KOPT-K1 (cell line): ENCODE data around the gene MOV10L1.
"Not testable (repeated sequence)": the region's sequence is repeated elsewhere in the genome, so short reads cannot be mapped to it uniquely, and the experiment has no call there.

Experiments
- H3K27ac ChIP-seq: fragments of 200-600 bp; sonication (generic); 2 replicates; pipeline ENCODE4 v1.5.1; 2016; ENCODE audit warnings: antibody characterized with exemption, mild to moderate bottlenecking, low read depth, low read length; ENCODE audit not compliant: poor library complexity, severe bottlenecking
- H3K36me3 ChIP-seq: fragments of 200-600 bp; sonication (generic); 2 replicates; pipeline ENCODE4 v1.5.1; 2017; ENCODE audit warnings: antibody characterized with exemption, mild to moderate bottlenecking, low read length, moderate library complexity; ENCODE audit not compliant: insufficient read depth
- H3K9me3 ChIP-seq: fragments of 200-600 bp; sonication (generic); 2 replicates; pipeline ENCODE4 v1.5.1; 2017; ENCODE audit warnings: antibody characterized with exemption, low read length, mild to moderate bottlenecking; ENCODE audit not compliant: insufficient read depth, poor library complexity, severe bottlenecking

The MOV10L1 gene

DNA sequence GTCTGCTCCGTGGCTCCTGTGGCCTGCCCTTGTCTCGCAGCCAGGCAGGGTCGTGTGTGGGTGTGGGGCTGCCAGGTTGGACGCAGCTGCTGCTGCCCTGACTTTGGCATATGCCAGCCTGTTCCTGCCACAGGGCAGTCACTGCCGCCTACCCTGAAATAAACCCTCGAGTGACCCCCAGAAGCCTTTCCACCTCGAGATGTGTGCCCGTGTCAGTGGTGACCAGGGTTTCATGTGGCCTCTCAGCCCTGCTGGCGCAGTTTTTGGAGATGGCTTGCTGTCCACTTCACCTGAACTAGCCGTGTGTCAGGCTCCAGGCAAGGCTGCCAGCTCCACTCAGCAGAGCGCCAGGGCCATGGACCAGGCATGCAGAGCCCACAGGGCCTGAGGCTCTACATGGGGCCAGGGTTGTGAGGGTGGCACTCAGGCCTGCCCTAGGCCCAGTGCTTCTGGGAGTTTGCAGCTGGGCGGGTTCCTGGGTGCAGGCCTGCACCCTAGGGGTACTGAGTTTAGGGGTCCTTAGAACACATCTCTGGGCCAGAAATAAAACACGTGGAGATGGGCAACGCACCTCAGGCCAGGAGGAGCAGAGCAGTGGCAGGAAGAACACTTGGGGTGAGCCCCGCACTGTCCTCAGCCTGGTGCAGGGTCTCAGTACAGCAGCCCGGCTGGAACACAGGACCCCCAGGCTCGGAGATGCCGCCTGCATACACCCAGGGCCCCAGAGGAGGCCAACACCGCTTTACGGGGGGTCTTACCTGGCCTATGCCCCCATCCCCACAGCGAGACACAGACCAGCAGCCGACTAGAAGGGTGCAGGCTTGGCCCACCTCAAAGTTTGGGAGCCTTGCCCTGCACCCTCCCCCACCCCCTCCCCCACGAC is 71.9 kb downstream of the MOV10L1 start:
- H3K9me3 ChIP-seq, result no peaks in the 10 kb centered on the region
- no peak overlapping the region for H3K27ac ChIP-seq
- H3K36me3 ChIP-seq, result no peaks in the 10 kb centered on the region

DNA sequence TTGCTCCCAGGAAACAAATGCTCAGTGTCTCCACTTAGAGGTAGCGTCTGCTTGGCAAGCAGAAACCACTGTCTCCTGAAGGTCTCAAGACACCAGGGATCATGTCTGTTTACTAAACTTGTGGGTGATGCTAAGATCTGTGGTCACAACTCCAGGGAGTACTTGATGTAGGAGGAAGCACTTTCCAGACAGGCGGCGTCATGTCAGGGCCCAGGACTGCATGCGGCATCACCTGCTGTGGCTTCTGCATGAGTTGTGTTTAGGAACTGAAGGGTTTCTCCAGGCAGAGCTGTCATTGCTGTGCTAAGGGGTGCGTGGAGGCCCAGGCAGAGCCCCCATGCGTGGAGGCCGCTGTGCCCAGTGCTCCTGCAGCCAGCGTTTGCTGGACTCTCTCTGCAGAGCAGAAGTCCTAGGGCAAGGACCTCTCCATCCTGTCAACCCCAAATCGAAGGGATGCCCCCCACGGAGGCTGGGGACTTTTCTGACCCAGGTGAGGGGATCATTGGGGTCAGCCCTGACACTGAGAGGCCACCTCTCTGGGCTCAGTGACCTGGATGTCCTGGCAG is 72.7 kb downstream of the MOV10L1 start:
- Histone ChIP-seq H3K27ac (no peak overlapping the region), H3K9me3 (no peaks in the 10 kb centered on the region), H3K36me3 (no peaks in the 10 kb centered on the region)

DNA sequence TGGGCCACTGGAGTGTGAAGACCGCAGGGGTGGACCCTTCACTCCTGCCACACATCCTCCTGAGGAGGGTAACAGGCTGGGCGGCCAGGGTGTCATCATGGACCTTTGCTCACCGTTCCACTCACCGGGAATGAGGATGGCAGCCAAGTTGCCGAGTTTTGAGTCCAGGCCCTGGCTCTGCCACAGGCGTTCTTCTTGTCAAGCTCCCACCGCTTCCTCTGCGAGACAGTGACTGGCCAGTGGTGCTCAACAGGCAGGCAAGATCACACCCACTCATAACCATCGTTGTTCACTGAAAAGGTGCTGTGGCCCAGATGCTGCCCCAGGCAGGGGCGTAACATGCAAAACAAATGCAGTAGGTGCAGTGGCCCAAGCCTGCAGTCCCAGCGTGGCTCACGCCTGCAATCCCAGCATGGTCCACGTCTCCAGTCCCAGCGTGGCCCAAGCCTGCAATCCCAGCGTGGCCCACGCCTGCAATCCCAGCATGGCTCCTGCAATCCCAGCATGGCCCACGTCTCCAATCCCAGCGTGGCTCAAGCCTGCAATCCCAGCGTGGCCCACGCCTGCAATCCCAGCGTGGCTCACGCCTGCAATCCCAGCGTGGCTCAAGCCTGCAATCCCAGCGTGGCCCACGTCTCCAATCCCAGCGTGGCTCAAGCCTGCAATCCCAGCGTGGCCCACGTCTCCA is 75.8 kb downstream of the MOV10L1 start:
- no peaks in the 10 kb centered on the region for H3K36me3 ChIP-seq
- H3K27ac ChIP-seq, result no peak overlapping the region
- no peaks in the 10 kb centered on the region for H3K9me3 ChIP-seq

DNA sequence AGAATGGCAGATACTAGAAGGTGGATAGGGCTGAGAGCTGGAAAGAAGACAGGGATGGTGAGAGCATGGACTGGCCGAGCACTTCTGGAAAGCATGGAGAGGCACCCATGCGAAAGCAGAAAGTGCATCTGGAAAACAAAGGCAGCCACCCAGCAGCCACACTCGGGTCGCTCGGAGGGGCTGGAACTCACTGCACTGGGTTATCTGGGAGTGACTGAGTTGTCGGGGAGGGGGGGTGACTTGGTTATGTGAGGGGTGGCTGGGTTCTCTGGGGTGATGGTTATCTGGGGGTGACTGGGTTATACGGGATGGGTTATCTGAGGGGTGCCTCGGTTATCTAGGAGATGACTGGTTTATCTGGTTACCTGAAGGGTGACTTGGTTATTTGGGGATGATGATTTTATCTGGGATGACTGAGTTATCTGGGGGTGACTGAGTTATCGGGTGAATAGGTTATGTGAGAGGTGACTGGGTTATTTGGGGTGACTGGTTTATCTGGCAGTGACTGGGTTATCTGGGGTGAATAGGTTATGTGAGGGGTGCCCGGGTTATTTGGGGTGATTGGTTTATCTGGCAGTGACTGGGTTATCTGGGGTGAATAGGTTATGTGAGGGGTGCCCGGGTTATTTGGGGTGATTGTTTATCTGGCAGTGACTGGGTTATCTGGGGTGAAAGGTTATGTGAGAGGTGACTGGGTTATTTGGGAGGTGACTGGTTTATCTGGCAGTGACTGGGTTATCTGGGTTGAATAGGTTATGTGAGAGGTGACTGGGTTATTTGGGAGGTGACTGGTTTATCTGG is 78.1 kb downstream of the MOV10L1 start:
- no peak overlapping the region for H3K27ac ChIP-seq
- no peaks in the 10 kb centered on the region for H3K9me3 ChIP-seq
- H3K36me3 ChIP-seq, result no peaks in the 10 kb centered on the region

DNA sequence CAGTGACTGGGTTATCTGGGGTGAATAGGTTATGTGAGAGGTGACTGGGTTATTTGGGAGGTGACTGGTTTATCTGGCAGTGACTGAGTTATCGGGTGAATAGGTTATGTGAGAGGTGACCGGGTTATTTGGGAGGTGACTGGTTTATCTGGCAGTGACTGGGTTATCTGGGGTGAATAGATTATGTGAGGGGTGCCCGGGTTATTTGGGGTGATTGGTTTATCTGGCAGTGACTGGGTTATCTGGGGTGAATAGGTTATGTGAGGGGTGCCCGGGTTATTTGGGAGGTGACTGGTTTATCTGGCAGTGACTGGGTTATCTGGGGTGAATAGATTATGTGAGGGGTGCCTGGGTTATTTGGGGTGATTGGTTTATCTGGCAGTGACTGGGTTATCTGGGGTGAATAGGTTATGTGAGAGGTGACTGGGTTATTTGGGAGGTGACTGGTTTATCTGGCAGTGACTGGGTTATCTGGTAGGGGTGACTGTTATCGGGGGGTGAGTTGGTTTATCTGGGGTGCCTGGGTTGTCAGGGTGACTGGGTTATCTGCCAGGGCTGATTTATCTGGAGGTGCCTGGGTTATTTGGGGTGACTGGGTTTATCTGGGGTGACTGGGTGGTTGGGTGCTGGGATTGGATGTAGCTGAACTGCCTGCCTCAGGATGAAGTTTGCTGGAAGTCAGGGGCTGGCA is 78.8 kb downstream of the MOV10L1 start:
- not testable (repeated sequence) for H3K27ac ChIP-seq, H3K9me3 ChIP-seq, H3K36me3 ChIP-seq

DNA sequence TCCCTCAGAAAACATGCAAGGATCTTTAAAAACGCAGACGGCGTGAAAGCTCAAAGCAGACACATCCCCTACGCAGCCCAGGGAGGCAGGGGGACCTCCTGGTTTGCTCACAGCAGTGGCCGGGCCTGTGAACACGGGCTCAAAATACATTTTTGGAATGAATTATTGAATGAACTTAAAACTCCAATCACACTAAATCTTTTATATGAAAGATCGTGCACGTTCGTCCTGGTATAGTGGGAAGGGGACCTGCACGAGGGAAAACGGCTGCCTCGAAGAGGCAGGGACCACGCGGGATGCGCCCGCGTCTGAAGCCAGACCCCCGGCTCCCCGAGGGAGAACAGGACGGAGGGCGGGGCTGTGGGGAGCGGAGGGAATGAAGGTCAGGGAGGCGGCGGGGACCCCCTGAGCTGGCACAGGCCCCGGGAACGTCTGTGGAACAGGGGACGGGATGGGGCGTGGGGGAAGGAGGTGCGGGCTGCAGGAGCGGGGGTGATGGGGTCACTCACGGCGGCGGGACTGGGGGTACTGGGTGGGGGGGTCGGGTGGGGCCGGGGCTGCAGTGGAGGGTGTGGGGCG is 79.5 kb downstream of the MOV10L1 start:
- Histone ChIP-seq H3K36me3 (no peaks in the 10 kb centered on the region), H3K27ac (no peak overlapping the region)

DNA sequence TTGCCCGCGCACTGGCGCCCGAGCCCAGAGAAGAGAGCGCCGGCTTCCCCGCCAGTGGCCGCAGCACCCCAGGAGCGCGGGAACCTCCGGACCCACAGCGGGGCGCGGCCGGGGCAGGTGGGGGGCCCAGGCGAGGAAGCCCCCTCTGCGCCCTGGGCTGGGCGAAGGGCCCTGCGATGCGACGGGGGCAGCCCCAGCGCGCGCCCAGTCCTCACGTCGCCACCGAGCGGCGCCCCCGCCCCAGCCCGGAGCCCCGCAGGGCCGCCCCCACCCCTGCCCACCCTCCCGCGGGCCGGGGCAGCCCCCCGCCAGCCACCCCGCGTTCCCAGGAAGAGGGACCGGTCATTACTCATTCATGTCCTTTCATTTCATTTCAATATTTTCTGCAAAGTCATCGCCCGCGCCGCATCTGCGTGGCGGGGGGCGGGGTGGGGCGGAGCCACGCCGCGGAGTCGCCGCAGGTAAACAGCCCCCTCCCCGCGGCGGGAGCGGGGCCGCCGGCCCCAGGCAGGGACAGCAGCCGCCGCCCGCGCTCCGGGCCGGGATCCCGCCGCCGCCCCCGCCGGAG is 80.1 kb downstream of the MOV10L1 start:
- no peak overlapping the region for H3K27ac ChIP-seq
- H3K36me3 ChIP-seq, result no peaks in the 10 kb centered on the region
- no peaks in the 10 kb centered on the region for H3K9me3 ChIP-seq

More for the DNA sequence above, 79.5 kb downstream of the MOV10L1 start:
- no peaks in the 10 kb centered on the region for H3K9me3 ChIP-seq

DNA sequence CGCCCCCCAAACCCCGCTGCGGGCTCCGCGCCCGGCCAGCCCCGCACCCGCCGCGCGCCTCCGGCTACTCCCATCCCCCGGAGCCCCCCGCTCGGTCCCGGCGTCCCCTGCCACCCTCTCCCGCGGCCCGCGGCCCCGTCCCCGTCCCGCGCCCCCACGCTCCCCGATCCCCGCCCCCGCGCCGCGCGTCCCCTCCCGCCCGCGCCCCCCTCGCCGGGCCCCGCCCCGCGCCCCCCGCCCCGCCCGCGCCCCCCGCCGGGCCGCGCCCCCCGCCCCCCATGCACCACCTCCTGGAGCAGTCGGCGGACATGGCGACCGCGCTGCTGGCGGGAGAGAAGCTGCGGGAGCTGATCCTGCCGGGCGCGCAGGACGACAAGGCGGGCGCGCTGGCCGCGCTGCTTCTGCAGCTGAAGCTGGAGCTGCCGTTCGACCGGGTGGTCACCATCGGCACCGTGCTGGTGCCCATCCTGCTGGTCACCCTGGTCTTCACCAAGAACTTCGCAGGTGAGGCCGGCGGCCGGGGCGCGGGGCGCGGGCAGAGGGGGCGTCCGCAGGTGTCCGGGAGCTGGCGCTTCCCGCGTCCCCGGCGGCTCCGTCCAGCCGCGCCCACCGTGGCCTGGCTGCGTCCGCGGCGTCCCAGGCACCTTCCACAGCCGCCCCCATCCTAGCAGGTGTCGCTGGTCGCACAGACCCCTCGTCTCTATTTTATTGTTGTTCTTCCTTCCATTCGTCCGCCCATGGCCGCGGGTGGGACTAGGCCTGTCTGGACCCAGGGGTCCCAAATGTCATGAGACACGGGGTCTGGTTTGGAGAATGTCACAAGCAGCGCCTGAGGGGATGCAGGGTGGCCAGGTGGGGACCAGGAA is 80.9 kb downstream of the MOV10L1 start, which contains the start of gene PANX2:
Gene PANX2, plus strand, starts transcription at position 279 of the 866 bp plus-strand sequence. Its CDS starts 0 bp downstream, at position 279.
- H3K27ac ChIP-seq, result no peak within 1 kb of the TSS
- H3K9me3 ChIP-seq, result no peaks in the 10 kb centered on the region
- H3K36me3 ChIP-seq, result no peaks in the 10 kb centered on the region

DNA sequence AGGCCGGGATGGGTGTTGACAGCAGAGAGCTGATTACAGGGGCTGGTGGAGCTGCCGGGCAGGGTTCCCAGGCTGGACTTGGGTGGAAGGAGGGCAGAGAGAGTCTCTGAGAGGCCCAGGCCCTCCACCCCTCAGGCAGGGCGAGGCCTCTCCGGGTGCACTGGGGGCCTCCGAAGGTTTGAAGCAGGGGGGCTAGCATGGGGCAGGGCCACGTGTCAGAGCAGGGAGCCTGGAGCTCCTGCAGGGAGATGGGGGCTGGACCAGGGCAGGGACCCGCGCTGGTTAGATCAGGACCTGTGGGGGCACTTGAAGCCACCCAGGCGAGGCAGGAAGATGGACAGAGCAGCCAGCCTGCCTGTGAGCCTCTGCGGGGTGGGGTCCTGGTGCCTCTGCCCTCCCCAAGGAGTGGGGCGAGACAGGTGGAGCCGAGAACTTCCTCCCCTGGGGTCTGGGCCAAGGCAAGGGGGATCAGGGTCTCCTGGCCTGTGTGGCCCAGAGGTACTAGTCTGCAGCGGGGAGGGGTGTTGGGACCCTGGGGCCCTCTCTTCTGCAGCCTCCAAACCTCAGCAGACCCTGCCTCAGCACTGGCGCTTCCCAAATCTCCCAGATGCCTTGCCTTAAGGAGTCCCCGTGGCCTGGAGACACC is 81.6 kb downstream of the MOV10L1 start:
- H3K9me3 ChIP-seq, result no peaks in the 10 kb centered on the region
- no peak overlapping the region for H3K27ac ChIP-seq
- no peaks in the 10 kb centered on the region for H3K36me3 ChIP-seq

DNA sequence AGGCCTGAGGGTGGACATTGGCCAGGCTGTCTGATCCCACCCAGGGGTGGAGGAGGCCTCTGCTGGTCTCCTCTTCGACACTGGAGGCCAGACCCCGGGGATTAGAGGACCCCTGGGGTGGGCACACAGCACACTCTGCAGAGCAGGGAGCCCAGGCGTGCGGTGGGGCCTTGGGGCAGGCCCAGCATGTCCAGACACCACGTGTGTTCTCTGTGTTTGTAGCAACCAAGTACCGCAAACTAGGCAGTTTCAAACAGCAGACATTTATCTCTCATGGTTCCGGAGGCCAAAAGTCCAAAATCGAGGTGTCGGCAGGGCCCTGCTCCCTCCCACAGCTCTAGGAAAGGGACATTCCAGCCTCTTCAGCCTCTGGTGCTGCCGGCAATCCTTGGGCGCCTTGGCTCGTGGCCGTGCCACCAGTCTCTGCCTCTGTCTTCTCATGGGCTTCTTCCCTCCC is 82.2 kb downstream of the MOV10L1 start:
- no peaks in the 10 kb centered on the region for H3K9me3 ChIP-seq
- no peak overlapping the region for H3K27ac ChIP-seq

DNA sequence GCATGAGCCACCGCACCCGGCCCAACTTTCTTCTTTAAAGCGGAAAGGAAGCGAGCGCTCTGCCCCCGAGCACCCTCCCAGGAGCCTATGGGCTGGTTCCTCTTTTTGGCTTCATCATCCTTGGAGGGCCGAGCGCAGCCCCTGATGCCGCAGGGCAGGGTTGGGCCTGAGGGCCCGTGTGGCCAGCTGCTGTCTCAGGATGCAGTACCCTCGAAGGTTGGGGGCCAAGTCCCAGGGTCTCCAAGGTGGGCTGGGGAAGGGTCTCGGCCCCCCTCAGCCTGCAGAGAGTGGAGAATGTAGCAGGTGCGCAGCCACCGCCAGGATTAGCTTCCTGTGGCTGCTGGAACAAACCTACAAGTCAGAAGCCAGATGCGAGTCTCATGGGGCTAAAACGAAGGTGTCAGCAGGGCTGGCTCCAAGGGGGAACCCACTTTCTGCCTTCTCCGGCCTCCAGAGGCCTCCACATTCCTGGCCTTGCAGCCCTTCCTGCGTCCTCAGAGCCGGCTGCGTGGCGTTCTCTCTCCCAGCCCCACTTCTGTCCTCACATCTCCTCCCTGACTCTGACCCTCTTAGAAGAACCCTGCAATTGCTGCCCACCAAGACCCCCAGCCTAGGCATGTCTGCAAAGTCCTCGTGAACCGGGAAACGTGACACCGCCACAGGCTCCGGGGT is 83.6 kb downstream of the MOV10L1 start:
- H3K9me3 ChIP-seq, result no peaks in the 10 kb centered on the region
- no peaks in the 10 kb centered on the region for H3K36me3 ChIP-seq
- no peak overlapping the region for H3K27ac ChIP-seq

More for the DNA sequence above, 82.2 kb downstream of the MOV10L1 start:
- no peaks in the 10 kb centered on the region for H3K36me3 ChIP-seq

DNA sequence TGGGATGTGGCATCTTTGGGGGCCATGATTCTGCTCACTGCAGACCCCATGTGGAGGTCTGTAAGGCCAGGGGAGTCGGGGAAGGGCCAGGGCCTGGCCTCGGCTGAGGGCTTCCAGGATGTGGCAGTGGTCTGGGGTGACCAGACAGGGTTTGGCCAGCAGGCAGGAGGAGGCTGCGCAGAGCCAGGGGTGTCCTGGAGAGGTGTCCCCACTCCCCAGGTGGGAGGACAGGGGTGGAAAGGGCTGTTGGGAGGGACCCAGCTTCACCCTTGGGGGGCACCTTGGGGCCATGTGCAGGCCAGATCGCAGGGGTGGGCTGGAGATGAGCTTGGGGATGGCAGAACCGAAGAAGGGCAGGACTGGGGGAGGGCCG is 84.2 kb downstream of the MOV10L1 start:
- Histone ChIP-seq H3K36me3 (no peaks in the 10 kb centered on the region), H3K9me3 (no peaks in the 10 kb centered on the region), H3K27ac (no peak overlapping the region)
